Nephron (organoid): ENCODE results near the gene CHD9.
A peak's percentile ranks its signal among the peaks of the same experiment; 100 is the strongest.

Experiments used
- H3K27ac Mint-ChIP-seq, 3 experiments: 2 replicates each; pipeline ENCODE4 v1.8.0; 2020; ENCODE audit warnings: mixed read lengths in 3 of 3, mild to moderate bottlenecking in 2 of 3, moderate library complexity in 1 of 3
- H3K27me3 Mint-ChIP-seq: 2 replicates; pipeline ENCODE4 v1.8.0; 2021; ENCODE audit warnings: low read depth, mild to moderate bottlenecking, moderate library complexity, mixed read lengths
- H3K36me3 Mint-ChIP-seq: 2 replicates; pipeline ENCODE4 v1.8.0; 2020; ENCODE audit warnings: low read depth, mixed read lengths
- H3K4me1 Mint-ChIP-seq: 2 replicates; pipeline ENCODE4 v1.8.0; 2020; ENCODE audit warnings: mixed read lengths
- H3K4me3 Mint-ChIP-seq, 3 experiments: 2 replicates each; pipeline ENCODE4 v1.8.0; 2020; ENCODE audit warnings: mild to moderate bottlenecking in 3 of 3, mixed read lengths in 3 of 3, moderate library complexity in 2 of 3
- H3K9me3 Mint-ChIP-seq: 2 replicates; pipeline ENCODE4 v1.8.0; 2020; ENCODE audit warnings: mixed read lengths
- CTCF ChIP-seq, 3 experiments: fragments of 200-600 bp; sonication (generic); IDR thresholded peaks; one replicate each; pipeline ENCODE4 v1.5.0; 2021; ENCODE audit warnings: antibody characterized with exemption in 3 of 3; ENCODE audit not compliant: unreplicated experiment in 3 of 3

CHD9 gene

GRCh38 chr16:53087101-53087500 lies 32.3 kb downstream of the CHD9 start:
- Mint-ChIP-seq H3K4me1 (peaks cover 82% of the 10 kb centered on the region), H3K36me3 (no peaks in the 10 kb centered on the region), H3K9me3 (no peaks in the 10 kb centered on the region), H3K27me3 (no peaks in the 10 kb centered on the region), H3K4me3 (no peak overlapping the region), H3K27ac (peak overlapping the region; percentile 95 to 100 (median 96))
- TF ChIP-seq CTCF (IDR thresholded peaks at IDR 0.05; ENCODE audit: unreplicated experiment in 3 of 3) = no peak

GRCh38 chr16:53089434-53090285 lies 34.9 kb downstream of the CHD9 start:
- H3K4me1 Mint-ChIP-seq = peaks cover 76% of the 10 kb centered on the region
- H3K27me3 Mint-ChIP-seq = no peaks in the 10 kb centered on the region
- no peaks in the 10 kb centered on the region for H3K36me3 Mint-ChIP-seq
- no peak for TF ChIP-seq CTCF (IDR thresholded peaks at IDR 0.05; ENCODE audit: unreplicated experiment in 3 of 3)
- H3K9me3 Mint-ChIP-seq = no peaks in the 10 kb centered on the region
- peak overlapping the region in 1 of 3 experiments; percentile 77 for H3K4me3 Mint-ChIP-seq
- peak overlapping the region; percentile 83 to 95 (median 90) for H3K27ac Mint-ChIP-seq

GRCh38 chr16:53090286-53090590 lies 35.4 kb downstream of the CHD9 start:
- no peaks in the 10 kb centered on the region for H3K9me3 Mint-ChIP-seq
- peaks cover 76% of the 10 kb centered on the region for H3K4me1 Mint-ChIP-seq
- no peak for TF ChIP-seq CTCF (IDR thresholded peaks at IDR 0.05; ENCODE audit: unreplicated experiment in 3 of 3)
- H3K4me3 Mint-ChIP-seq = peak overlapping the region in 1 of 3 experiments; percentile 77
- peak overlapping the region; percentile 83 to 95 (median 90) for H3K27ac Mint-ChIP-seq
- no peaks in the 10 kb centered on the region for H3K27me3 Mint-ChIP-seq
- H3K36me3 Mint-ChIP-seq = no peaks in the 10 kb centered on the region

- Mint-ChIP-seq H3K4me1 (peaks cover 70% of the 10 kb centered on the region), H3K36me3 (no peaks in the 10 kb centered on the region), H3K4me3 (peak overlapping the region; percentile 34 to 77 (median 61)), H3K27ac (peak overlapping the region; percentile 83 to 95 (median 90)), H3K27me3 (no peaks in the 10 kb centered on the region), H3K9me3 (no peaks in the 10 kb centered on the region)
- no peak for TF ChIP-seq CTCF (IDR thresholded peaks at IDR 0.05; ENCODE audit: unreplicated experiment in 3 of 3)
Measured at GRCh38 chr16:53090591-53091411, 36.0 kb downstream of the CHD9 start.

- Mint-ChIP-seq H3K27me3 (no peaks in the 10 kb centered on the region), H3K9me3 (no peaks in the 10 kb centered on the region), H3K4me1 (peaks cover 63% of the 10 kb centered on the region), H3K27ac (peak overlapping the region; percentile 83 to 95 (median 90)), H3K4me3 (peak overlapping the region; percentile 27 to 77 (median 68)), H3K36me3 (no peaks in the 10 kb centered on the region)
- TF ChIP-seq CTCF (IDR thresholded peaks at IDR 0.05; ENCODE audit: unreplicated experiment in 3 of 3) = no peak
Measured at GRCh38 chr16:53091466-53092211, 36.8 kb downstream of the CHD9 start.
